ENCODE data around the gene ARRDC3.
A peak's percentile ranks its signal among the peaks of the same experiment; 100 is the strongest.

ARRDC3 gene, protein sequence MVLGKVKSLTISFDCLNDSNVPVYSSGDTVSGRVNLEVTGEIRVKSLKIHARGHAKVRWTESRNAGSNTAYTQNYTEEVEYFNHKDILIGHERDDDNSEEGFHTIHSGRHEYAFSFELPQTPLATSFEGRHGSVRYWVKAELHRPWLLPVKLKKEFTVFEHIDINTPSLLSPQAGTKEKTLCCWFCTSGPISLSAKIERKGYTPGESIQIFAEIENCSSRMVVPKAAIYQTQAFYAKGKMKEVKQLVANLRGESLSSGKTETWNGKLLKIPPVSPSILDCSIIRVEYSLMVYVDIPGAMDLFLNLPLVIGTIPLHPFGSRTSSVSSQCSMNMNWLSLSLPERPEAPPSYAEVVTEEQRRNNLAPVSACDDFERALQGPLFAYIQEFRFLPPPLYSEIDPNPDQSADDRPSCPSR

DNA sequence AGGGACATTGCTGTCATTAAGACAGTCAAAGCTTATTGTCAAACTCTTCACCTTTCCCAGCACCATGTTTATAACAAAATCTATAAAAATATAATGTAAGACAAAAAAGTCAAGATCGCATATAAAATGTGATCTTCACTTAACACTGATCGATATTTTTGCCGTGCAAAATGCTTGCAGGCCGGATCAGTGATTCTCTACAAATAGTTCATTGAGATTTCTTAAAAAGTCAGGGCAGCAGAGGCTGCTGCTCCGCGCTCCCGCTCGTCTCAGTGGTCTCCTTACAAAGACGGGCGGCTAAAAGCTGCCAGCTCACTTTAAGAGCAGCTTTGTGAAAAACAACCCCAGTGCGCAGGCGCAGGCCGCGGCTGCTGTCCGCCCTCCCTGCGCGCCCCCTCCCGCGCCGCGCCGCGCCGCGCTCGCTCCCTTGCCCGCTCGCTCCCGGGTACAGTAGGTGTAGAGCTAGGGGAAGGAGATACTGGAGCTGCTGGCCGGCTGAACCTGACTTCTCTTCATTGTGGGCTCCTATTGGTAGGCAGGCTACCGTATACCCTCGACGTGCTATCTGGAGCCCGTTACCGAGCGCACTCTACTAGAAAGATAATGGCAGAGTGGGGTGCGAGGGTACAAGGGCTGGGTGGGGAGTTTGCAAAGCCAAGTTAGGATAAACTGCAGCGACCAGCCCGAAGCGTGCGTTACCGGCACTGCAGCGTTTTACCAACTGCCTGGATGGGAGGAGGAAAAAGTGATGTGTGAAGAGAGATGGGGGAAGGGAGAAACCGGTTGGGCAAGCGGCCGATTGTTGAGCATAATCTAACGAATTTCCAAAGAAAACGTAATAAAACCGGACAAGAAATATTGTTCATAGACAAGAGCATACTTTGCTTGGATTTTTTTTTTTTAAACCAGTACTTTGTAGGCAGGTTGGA lies at the start of gene ARRDC3:
TSS of gene ARRDC3 (minus strand) at position 291 of the 929 bp plus-strand sequence. CDS start at position 66, 225 bp downstream.
- H3K4me1 Mint-ChIP-seq (ENCODE audit: low read depth), result peaks cover 23% of the 10 kb centered on the region
- peak; percentile 98 for DNase-seq (ENCODE audit: low spot score)
- H3K9me3 Mint-ChIP-seq, result peaks cover under 1% of the 10 kb centered on the region
- peaks cover 11% of the 10 kb centered on the region for H3K36me3 Mint-ChIP-seq (ENCODE audit: low read depth)
- no peaks in the 10 kb centered on the region for H3K27me3 Mint-ChIP-seq (ENCODE audit: low read depth)
- H3K27ac Mint-ChIP-seq, result peak within 1 kb of the TSS; percentile 98
- H3K4me3 Mint-ChIP-seq, result peak within 1 kb of the TSS; percentile 100

DNA sequence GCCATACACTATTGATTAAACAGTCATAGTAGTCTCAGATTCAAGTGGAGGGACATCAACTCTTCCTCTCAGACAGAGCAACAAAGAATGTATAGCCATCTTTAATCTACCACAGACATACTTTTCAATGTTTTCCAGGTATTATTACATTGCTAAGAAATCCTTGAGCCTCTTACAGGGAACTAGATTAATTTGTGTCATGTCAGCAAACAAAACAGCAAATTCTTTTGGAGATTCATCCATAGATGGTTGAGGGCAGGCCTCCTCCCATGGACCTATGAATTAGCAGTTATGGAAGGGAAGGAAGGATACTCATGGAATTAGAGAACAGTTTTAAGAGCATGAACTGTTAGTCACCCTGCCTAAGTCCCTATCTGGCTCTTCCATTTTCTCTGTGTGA lies 47.8 kb upstream of the ARRDC3 start:
- H3K27ac Mint-ChIP-seq, result no peak overlapping the region
- peaks cover 15% of the 10 kb centered on the region for H3K4me1 Mint-ChIP-seq (ENCODE audit: low read depth)
- no peak overlapping the region for H3K4me3 Mint-ChIP-seq

DNA sequence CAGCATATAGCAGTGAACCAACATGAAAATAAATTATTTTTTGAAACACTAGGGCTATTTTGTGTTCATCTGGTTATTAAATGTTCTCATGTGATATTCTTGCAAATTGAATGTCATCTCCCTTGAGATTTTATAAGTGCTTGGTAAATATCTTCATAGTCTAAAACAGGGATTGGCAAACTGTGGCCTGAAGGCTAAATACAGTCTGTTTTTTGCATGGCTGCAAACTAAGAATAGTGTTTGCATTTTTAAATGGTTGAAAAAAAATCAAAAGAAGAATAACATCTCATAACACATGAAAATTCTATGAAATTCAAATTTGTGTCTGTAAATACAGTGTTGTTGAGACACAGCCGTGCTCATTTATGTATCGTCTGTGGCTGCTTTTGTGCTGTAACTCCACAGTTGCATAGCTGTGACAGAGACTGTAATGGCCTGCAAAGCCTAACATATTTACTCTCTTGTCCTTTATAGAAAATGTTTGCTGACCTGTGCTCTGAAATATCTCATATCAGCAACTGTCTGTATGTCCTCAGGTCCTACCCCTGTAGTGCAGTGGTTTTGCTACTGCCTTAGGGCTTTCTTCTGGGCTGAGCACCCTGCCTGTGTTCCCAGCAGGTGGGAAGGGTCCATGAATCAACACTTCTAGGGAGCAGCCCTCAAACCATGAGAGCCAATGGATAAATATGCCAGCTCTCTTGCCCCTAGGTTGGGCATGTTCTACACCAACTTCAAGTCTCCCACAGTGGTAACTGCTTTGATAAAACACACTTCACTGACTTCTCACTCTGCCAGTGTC lies 41.7 kb upstream of the ARRDC3 start:
- DNase-seq (ENCODE audit: low spot score), result no peak
- peaks cover 5% of the 10 kb centered on the region for H3K9me3 Mint-ChIP-seq
- H3K36me3 Mint-ChIP-seq (ENCODE audit: low read depth), result no peaks in the 10 kb centered on the region
- H3K27me3 Mint-ChIP-seq (ENCODE audit: low read depth), result no peaks in the 10 kb centered on the region
- H3K4me3 Mint-ChIP-seq, result no peak overlapping the region
- no peak overlapping the region for H3K27ac Mint-ChIP-seq
- no peaks in the 10 kb centered on the region for H3K4me1 Mint-ChIP-seq (ENCODE audit: low read depth)

More for the DNA sequence above, 47.8 kb upstream of the ARRDC3 start:
- H3K36me3 Mint-ChIP-seq (ENCODE audit: low read depth), result no peaks in the 10 kb centered on the region
- no peaks in the 10 kb centered on the region for H3K27me3 Mint-ChIP-seq (ENCODE audit: low read depth)
- H3K9me3 Mint-ChIP-seq, result peaks cover 5% of the 10 kb centered on the region
- no peak for DNase-seq (ENCODE audit: low spot score)

DNA sequence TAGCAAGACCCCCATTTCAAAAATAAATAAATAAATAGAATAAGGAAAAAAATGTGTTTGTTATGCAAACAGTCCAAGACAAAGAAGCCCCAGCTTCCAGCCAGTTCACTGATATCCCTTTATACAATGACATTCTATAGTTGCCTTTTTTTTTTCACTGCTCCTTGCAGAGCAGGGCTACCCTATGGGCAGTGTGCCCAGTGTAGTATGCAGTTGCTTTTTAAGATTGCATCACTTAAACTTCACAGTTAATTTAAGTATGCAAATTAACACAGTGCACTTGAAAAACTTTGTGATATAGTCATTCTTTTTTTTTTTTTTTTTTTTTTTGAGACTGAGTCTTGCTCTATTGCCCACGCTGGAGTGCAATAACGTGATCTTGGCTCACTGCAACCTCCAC lies 40.8 kb upstream of the ARRDC3 start:
- H3K4me1 Mint-ChIP-seq (ENCODE audit: low read depth), result no peaks in the 10 kb centered on the region
- H3K27me3 Mint-ChIP-seq (ENCODE audit: low read depth), result no peaks in the 10 kb centered on the region
- H3K4me3 Mint-ChIP-seq, result no peak overlapping the region
- no peaks in the 10 kb centered on the region for H3K9me3 Mint-ChIP-seq
- no peak overlapping the region for H3K27ac Mint-ChIP-seq
- H3K36me3 Mint-ChIP-seq (ENCODE audit: low read depth), result no peaks in the 10 kb centered on the region
- DNase-seq (ENCODE audit: low spot score), result no peak

DNA sequence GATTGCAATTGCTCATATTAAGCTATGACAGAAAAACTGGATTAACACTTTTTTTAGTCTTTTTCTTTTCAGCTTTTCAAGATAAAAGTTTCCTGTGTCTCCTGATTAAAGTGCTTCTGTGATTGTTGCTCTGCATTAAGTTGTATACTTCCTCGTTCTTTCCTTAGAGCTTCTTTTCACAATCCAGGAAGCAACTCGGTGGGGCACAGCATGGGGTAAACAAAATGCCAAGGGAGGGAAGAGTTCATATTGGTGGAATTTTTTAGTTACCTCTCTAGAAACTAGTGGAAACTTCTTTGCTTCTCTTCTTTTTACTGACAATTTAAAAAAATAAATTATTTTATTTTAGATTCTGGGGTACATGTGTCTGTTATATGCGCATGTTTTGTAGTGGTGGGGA lies 37.8 kb upstream of the ARRDC3 start:
- DNase-seq (ENCODE audit: low spot score), result no peak
- H3K27ac Mint-ChIP-seq, result no peak overlapping the region
- H3K4me3 Mint-ChIP-seq, result no peak overlapping the region
- H3K4me1 Mint-ChIP-seq (ENCODE audit: low read depth), result peaks cover 11% of the 10 kb centered on the region
- H3K27me3 Mint-ChIP-seq (ENCODE audit: low read depth), result no peaks in the 10 kb centered on the region
- no peaks in the 10 kb centered on the region for H3K36me3 Mint-ChIP-seq (ENCODE audit: low read depth)
- no peaks in the 10 kb centered on the region for H3K9me3 Mint-ChIP-seq

DNA sequence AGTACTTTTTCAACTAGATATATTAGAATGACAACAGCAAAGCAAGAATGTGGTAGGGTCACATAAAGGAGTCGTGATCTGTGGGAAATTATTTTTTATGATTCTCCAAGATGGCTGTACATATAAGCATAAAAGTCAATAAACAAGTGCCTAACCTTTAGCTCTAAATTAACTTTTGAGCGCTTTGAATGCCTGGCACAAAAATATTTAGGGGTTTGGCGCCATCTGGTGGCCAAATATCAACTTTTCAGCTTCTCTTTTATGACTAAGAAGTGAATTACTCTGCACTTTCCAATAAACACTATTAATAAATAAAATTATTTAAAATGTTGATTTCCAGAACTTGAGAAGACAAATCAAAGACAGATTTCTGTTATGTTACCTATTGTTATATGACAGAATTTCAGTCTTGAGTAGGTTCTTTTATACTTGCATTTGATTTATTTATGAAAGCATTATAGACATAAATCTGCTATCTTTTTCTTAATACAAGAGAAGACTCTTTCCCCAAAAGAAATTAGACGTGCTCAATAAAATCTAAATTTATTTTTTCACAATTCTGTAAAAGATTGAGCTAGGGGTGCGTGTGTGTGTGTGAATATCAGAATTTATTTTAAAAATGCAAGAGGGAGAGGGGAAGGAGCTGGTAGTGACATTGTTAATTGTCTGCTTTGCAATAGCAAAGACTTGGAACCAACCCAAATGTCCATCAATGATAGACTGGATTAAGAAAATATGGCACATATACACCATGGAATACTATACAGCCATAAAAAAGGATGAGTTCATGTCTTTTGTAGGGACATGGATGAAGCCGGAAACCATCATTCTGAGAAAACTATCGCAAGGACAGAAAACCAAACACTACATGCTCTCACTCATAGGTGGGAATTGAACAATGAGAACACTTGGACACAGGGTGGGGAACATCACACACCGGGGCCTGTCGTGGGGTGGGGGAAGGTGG lies 36.7 kb upstream of the ARRDC3 start:
- H3K27me3 Mint-ChIP-seq (ENCODE audit: low read depth), result no peaks in the 10 kb centered on the region
- H3K4me1 Mint-ChIP-seq (ENCODE audit: low read depth), result peaks cover 11% of the 10 kb centered on the region
- no peak overlapping the region for H3K27ac Mint-ChIP-seq
- no peaks in the 10 kb centered on the region for H3K9me3 Mint-ChIP-seq
- H3K36me3 Mint-ChIP-seq (ENCODE audit: low read depth), result no peaks in the 10 kb centered on the region
- H3K4me3 Mint-ChIP-seq, result no peak overlapping the region
- DNase-seq (ENCODE audit: low spot score), result peak; percentile 52

DNA sequence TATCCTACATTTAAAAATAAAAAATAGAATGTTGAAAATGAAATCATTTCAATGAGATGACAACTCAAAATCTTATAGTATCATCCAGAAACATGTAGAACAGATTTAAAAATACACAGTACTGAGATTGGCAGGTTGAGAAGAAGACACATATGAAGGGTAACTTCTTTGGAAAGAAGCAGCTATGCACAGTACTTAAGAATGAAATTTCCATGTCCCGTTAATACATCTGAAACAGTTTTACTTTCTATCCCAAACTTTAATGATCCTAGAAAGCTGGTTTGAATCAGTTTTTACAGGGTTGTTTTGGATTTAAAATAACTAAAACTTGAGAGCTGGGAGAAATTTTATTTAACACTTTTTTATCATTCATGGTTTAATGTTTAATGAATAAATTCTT lies 36.0 kb upstream of the ARRDC3 start:
- no peaks in the 10 kb centered on the region for H3K36me3 Mint-ChIP-seq (ENCODE audit: low read depth)
- DNase-seq (ENCODE audit: low spot score), result no peak
- no peaks in the 10 kb centered on the region for H3K9me3 Mint-ChIP-seq
- no peak overlapping the region for H3K4me3 Mint-ChIP-seq
- no peak overlapping the region for H3K27ac Mint-ChIP-seq
- no peaks in the 10 kb centered on the region for H3K27me3 Mint-ChIP-seq (ENCODE audit: low read depth)
- H3K4me1 Mint-ChIP-seq (ENCODE audit: low read depth), result peaks cover 11% of the 10 kb centered on the region

DNA sequence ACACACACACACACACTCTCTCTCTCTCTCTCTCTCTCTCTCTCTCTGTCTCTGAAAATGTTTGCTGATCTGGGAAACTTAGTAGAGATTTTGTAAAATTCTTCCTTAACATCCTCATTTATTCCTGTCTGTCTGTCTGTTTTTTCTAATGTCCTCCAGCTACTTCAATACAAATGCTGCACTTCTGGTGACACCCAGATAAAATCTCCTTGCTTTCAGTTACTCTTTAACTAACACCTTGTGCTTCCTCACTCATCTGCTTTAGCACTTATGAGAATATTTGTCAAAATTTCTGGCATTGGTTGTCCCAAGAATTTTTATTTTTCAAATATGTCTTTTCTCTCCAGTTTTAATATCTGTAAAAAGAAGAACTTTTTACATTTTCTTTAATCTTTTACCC lies 35.0 kb upstream of the ARRDC3 start:
- no peaks in the 10 kb centered on the region for H3K36me3 Mint-ChIP-seq (ENCODE audit: low read depth)
- no peak overlapping the region for H3K27ac Mint-ChIP-seq
- H3K4me3 Mint-ChIP-seq, result no peak overlapping the region
- DNase-seq (ENCODE audit: low spot score), result no peak
- peaks cover 11% of the 10 kb centered on the region for H3K4me1 Mint-ChIP-seq (ENCODE audit: low read depth)
- no peaks in the 10 kb centered on the region for H3K9me3 Mint-ChIP-seq
- H3K27me3 Mint-ChIP-seq (ENCODE audit: low read depth), result no peaks in the 10 kb centered on the region

DNA sequence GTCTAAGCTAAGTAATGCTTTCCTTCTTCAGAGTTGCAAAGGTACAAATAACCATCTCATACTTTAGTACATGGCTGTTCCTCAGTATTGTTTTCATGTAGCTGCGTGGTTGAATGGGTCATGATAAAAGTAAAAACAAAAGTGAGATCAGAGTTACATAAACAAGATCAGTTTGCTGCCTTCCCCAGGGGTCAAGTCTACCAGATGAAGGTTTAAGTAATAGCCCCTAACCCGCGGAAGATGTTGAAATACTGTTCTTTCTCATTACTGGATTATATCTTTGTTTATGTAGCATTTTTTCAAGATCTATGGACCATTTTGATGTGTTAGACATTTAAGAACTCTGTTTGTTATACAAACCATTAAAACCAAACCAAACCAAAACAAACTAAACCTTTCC lies 34.1 kb upstream of the ARRDC3 start:
- no peaks in the 10 kb centered on the region for H3K27me3 Mint-ChIP-seq (ENCODE audit: low read depth)
- H3K9me3 Mint-ChIP-seq, result no peaks in the 10 kb centered on the region
- H3K27ac Mint-ChIP-seq, result no peak overlapping the region
- peaks cover 11% of the 10 kb centered on the region for H3K4me1 Mint-ChIP-seq (ENCODE audit: low read depth)
- no peak for DNase-seq (ENCODE audit: low spot score)
- H3K36me3 Mint-ChIP-seq (ENCODE audit: low read depth), result no peaks in the 10 kb centered on the region
- no peak overlapping the region for H3K4me3 Mint-ChIP-seq

DNA sequence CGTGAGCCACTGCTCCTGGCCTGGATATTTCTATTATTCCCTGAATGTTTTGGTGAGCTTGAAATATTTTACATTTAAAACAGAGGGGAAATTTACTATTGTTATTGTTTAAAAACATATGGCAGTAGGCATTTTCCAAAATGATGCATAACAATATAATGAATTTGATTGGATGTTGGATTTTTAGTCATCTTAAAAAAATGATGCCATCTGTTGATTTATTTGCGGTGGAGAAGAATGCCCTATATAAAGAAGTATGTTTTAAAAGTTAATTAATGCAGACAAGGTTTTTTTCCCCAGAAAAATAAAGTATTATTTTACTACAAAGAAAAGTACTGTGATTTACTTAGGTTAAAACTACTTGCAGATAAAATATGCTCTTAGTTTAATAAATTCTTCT lies 33.4 kb upstream of the ARRDC3 start:
- Mint-ChIP-seq H3K9me3 (no peaks in the 10 kb centered on the region), H3K36me3 (ENCODE audit: low read depth) (no peaks in the 10 kb centered on the region), H3K4me3 (no peak overlapping the region), H3K4me1 (ENCODE audit: low read depth) (peaks cover 11% of the 10 kb centered on the region), H3K27me3 (ENCODE audit: low read depth) (no peaks in the 10 kb centered on the region), H3K27ac (no peak overlapping the region)
- DNase-seq (ENCODE audit: low spot score), result no peak

DNA sequence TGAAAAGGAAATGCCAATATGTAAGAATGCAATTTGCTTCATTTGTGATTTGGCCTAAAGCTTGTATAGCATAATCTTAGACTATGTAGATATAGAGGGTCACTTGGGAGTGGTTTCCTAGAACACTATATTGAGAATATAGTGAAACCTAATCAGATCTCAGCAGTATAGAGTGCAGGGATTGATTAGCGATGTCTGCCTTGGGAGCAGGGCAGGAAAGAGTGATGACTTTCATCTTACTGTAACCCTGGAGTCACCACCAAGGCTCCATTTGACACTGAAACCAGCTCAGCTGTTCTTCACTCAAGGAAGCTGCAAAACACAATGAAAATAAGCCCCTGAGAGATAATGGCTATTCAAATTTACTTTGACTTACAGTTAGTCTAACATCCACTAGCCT lies 26.2 kb upstream of the ARRDC3 start:
- no peak for DNase-seq (ENCODE audit: low spot score)
- Mint-ChIP-seq H3K27me3 (ENCODE audit: low read depth) (no peaks in the 10 kb centered on the region), H3K4me3 (no peak overlapping the region), H3K4me1 (ENCODE audit: low read depth) (no peaks in the 10 kb centered on the region), H3K27ac (no peak overlapping the region), H3K36me3 (ENCODE audit: low read depth) (no peaks in the 10 kb centered on the region), H3K9me3 (no peaks in the 10 kb centered on the region)

DNA sequence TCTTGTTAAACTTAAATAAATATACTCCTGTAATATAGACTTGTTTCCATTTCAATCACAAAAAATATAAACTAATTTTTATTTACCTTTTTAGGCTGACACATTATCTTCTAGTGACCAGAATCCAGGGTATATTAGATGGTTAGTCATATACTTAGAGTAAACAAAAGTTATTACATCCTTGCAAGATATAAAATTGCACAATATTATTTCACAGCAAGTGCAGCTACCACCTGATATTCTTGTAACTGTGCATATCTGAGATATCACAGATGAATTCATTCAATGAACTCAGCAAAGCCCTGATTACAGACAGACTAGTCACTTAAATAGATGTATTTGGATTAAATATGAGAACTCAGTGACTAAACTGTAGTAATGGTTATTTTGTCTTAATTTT lies 25.6 kb upstream of the ARRDC3 start:
- Mint-ChIP-seq H3K27ac (no peak overlapping the region), H3K27me3 (ENCODE audit: low read depth) (no peaks in the 10 kb centered on the region), H3K36me3 (ENCODE audit: low read depth) (no peaks in the 10 kb centered on the region), H3K4me3 (no peak overlapping the region), H3K9me3 (no peaks in the 10 kb centered on the region), H3K4me1 (ENCODE audit: low read depth) (no peaks in the 10 kb centered on the region)
- DNase-seq (ENCODE audit: low spot score), result no peak

DNA sequence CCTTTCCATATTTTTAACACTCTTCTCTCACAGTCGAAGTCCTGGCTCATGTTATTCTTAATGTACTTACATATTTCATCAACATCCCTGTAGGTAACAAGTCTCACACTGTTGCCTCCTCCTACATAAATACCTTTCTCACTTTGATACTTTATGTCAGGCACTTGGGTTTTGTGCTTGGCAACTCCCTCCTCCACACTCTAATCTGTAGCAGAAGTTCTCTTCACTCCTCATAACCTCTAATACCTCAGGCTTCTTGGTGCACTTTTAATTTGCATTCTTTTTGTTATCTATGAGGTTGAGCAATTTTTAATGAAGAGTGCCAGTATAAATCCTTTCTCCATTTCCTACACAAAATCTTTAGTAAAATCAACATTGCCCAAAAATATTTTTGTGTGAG lies 24.1 kb upstream of the ARRDC3 start:
- Mint-ChIP-seq H3K4me1 (ENCODE audit: low read depth) (no peaks in the 10 kb centered on the region), H3K4me3 (no peak overlapping the region), H3K36me3 (ENCODE audit: low read depth) (no peaks in the 10 kb centered on the region), H3K9me3 (no peaks in the 10 kb centered on the region), H3K27ac (no peak overlapping the region), H3K27me3 (ENCODE audit: low read depth) (no peaks in the 10 kb centered on the region)
- no peak for DNase-seq (ENCODE audit: low spot score)

Data from T-helper 2 cell treated with Interferon-gamma antibody and Interleukin-4, amounts not matched to agents 5 μg/mL and 100 μg/mL, for 36 hours (primary cell).